ENCODE results near the gene ARHGAP26. TPM values are rescaled to one million over a fixed set of nuclear protein-coding genes. Genes with fewer than 3 reads are reported as not detected.

ARHGAP26 gene
- total and polyA plus RNA-seq, 2 experiments from 2014 or later = 9.5 to 16.8 TPM

GRCh38 chr5:142979636-142980035 lies 209.5 kb downstream of the ARHGAP26 start (continued):
- no peak for TF ChIP-seq ZNF462 (CRISPR knock-in tag; IDR thresholded peaks at IDR 0.05)
- no peak for TF ChIP-seq ZNF331 (CRISPR knock-in tag; IDR thresholded peaks at IDR 0.05; ENCODE audit: low read depth)
- no peak for TF ChIP-seq NANOG (IDR thresholded peaks at IDR 0.05; ENCODE audit: borderline replicate concordance)
- no peak for TF ChIP-seq EZH2 (IDR thresholded peaks at IDR 0.05; ENCODE audit: low read depth, unreplicated experiment)
- TF ChIP-seq JUNB (IDR thresholded peaks at IDR 0.05; ENCODE audit: unreplicated experiment) = no peak

GRCh38 chr5:142981475-142981874 lies 211.3 kb downstream of the ARHGAP26 start:
- Histone ChIP-seq H3K36me3 (ENCODE audit: insufficient read depth) (no peaks in the 10 kb centered on the region), H3K4me2 (peak overlapping the region; percentile 23; the same call in 1 of the 2 replicates), H3F3A (replicated peaks; ENCODE audit: low read depth) (no peaks in the 10 kb centered on the region), H3K9me2 (ENCODE audit: insufficient read depth) (no peaks in the 10 kb centered on the region; the same call in 1 of the 2 replicates), H3K27me3 (ENCODE audit: insufficient read depth) (no peaks in the 10 kb centered on the region), H3K4me1 (ENCODE audit: insufficient read depth) (peaks cover 21% of the 10 kb centered on the region), H2AFZ (no peak overlapping the region), H4K20me1 (replicated peaks; ENCODE audit: insufficient read depth) (no peaks in the 10 kb centered on the region; the same call in 1 of the 2 replicates), H3K79me2 (replicated peaks; ENCODE audit: insufficient read depth) (no peaks in the 10 kb centered on the region), H3K4me3 (no peak overlapping the region), H3K27ac (ENCODE audit: low read depth) (0 out of 2 replicates have a peak overlapping the region, but pooled peaks have one; percentile 13)
- Mint-ChIP-seq H3K36me3 (ENCODE audit: low read depth) (no peaks in the 10 kb centered on the region; the same call in 2 of the 3 replicates), H3K27ac (no peak overlapping the region), H3K4me3 (no peak overlapping the region), H3K4me1 (peaks cover 32% of the 10 kb centered on the region), H3K27me3 (ENCODE audit: insufficient read depth, low read depth, poor library complexity) (peaks cover 6% of the 10 kb centered on the region), H3K9me3 (peaks cover 3% of the 10 kb centered on the region; the same call in 1 of the 3 replicates)
- TF ChIP-seq STAT1 (IDR thresholded peaks at IDR 0.05; ENCODE audit: unreplicated experiment) = no peak
- DNase-seq (ENCODE audit: low spot score) (no peak), ATAC-seq (no peak)

Measured in GM23338 (cell line).